HUES6 (cell line): ENCODE results near the gene SLX1A.
"Not testable (repeated sequence)": the region's sequence is repeated elsewhere in the genome, so short reads cannot be mapped to it uniquely, and the experiment has no call there.

Source experiments
- H3K27ac ChIP-seq: 2 replicates; pipeline ENCODE4 v1.7.0; 2013; ENCODE audit warnings: low read depth, mild to moderate bottlenecking, low read length, inconsistent platforms
- H3K27me3 ChIP-seq: 2 replicates; pipeline ENCODE4 v1.6.1; 2013; ENCODE audit warnings: low read length; ENCODE audit not compliant: control insufficient read depth, insufficient read depth
- H3K36me3 ChIP-seq: 2 replicates; pipeline ENCODE4 v1.6.1; 2013; ENCODE audit warnings: low read length; ENCODE audit not compliant: control insufficient read depth, insufficient read depth
- H3K4me1 ChIP-seq: 2 replicates; pipeline ENCODE4 v1.6.1; 2013; ENCODE audit warnings: low read length; ENCODE audit not compliant: control insufficient read depth, insufficient read depth
- H3K4me3 ChIP-seq: 2 replicates; pipeline ENCODE4 v1.5.1; 2013; ENCODE audit warnings: low read depth, low read length
- H3K9ac ChIP-seq: one replicate; pipeline ENCODE4 v1.6.1; 2013; ENCODE audit warnings: mild to moderate bottlenecking, low read length
- H3K9me3 ChIP-seq: 2 replicates; pipeline ENCODE4 v1.6.1; 2013; ENCODE audit warnings: low read depth, low read length; ENCODE audit not compliant: control insufficient read depth, insufficient read depth

SLX1A gene

DNA sequence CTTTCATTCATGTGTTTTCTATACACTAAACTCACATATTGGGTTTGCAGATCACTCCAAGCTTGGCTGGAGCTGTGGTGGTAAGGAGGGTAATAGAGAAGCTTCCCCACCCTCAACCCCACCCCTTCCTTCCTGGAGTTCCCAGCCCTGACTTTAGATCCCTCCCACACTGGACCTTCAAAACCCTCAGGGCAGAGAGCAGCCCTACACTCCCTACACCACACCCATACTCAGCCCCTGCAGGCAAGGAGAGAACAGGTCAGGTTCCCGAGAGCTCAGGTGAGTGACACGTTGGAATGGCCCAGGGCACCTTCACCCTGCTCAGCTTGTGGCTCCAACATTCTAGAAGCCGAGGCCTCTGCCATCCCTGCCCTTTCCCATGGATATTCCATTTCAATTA, 5.4 kb downstream of the SLX1A start, which contains the start of gene SULT1A3:
Gene SULT1A3 (plus strand): TSS at position 207 of the 400 bp plus-strand sequence. CDS start 1,474 bp downstream, outside the sequence.
- H3K27ac ChIP-seq, H3K27me3 ChIP-seq, H3K9me3 ChIP-seq, H3K36me3 ChIP-seq, H3K4me3 ChIP-seq, H3K9ac ChIP-seq, H3K4me1 ChIP-seq: not testable (repeated sequence)

DNA sequence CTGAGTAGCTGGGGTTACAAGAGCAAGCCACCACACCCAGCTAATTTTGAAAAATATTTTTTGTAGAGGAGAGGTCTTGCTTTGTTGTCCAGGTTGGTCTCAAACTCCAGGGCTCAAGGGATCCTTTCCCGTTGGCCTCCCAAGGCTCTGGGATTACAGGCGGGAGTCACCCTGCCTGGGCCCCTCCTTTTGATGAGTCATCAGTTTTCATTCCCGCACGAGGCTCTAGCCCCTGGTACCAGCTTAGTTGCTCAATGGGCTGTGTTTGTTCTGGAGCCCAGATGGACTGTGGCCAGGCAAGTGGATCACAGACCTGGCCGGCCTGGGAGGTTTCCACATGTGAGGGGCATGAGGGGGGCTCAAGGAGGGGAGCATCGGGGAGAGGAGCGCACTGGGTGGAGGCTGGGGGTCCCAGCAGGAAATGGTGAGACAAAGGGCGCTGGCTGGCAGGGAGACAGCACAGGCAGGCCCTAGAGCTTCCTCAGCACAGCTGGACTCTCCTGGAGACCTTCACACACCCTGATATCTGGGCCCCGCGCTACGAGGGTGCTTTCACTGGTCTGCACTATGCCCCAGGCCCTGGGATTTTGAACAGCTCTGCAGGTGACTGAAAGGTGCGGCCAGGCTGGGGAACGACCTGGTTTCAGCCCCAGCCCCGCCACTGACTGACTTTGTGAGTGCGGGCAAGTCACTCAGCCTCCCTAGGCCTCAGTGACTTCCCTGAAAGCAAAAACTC, 6.1 kb downstream of the SLX1A start:
- not testable (repeated sequence) for H3K27me3 ChIP-seq, H3K4me1 ChIP-seq

DNA sequence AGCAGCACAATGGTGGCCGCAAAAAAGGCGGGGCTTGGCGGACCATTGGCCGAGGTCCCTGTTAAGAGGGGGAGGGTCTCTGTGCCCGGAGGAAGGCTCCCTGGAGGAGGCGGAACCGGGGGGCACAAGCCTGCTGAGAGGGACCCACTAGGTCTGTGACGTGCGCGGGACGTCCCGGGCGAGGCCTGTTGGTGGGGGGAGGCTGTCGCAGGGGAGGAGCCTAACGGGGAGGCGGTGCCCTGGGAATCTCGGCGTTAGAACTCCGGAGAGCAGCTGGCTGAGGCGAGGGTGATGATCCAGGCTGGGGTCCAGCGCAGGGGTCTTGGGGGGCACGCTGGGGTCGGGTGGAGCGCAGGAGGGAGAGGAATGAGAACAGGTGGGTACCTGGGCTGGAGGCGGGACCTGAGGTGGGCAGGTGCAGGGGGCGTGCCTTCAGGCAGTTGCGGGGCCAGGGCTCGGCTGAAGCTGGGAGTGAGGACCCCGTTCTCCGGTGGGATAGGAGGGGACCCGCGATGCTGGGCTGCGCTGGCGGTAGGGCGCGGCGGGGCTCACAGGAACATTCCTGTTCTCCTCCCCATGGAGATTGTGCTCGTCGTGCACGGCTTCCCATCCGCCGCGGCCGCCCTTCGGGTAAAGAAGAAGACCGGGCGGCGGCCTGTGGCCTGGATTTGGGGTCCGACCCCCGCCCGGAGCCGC, 12.0 kb downstream of the SLX1A start:
- not testable (repeated sequence) for H3K9me3 ChIP-seq, H3K9ac ChIP-seq, H3K4me1 ChIP-seq, H3K27ac ChIP-seq, H3K27me3 ChIP-seq, H3K36me3 ChIP-seq
- H3K4me3 ChIP-seq: peak overlapping the region; percentile 57

More for the DNA sequence above, 6.1 kb downstream of the SLX1A start:
- H3K36me3 ChIP-seq, H3K27ac ChIP-seq, H3K9ac ChIP-seq, H3K4me3 ChIP-seq, H3K9me3 ChIP-seq: not testable (repeated sequence)

DNA sequence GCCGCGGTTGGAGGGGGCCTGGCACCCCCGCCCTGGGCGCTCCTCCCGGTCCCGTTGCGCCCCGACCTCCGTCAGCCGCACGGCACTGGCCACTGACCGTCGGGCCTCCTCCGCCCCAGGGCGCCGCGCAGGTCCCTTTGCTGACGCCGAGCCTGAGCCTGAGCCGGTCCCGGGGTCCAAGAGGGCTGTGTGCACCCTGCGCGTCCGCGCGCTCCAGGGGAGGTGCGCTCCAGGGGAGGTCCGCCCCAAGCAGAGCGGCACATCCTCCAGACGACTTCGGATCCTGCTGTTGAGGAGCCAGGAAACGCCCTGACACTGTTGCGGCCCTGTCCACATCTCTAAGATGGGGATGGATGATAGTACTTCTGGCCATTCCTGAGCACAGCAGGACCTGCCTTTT, 12.6 kb downstream of the SLX1A start:
- H3K27me3 ChIP-seq, H3K4me1 ChIP-seq, H3K9me3 ChIP-seq, H3K36me3 ChIP-seq, H3K9ac ChIP-seq, H3K27ac ChIP-seq: not testable (repeated sequence)
- peak overlapping the region; percentile 57 for H3K4me3 ChIP-seq

DNA sequence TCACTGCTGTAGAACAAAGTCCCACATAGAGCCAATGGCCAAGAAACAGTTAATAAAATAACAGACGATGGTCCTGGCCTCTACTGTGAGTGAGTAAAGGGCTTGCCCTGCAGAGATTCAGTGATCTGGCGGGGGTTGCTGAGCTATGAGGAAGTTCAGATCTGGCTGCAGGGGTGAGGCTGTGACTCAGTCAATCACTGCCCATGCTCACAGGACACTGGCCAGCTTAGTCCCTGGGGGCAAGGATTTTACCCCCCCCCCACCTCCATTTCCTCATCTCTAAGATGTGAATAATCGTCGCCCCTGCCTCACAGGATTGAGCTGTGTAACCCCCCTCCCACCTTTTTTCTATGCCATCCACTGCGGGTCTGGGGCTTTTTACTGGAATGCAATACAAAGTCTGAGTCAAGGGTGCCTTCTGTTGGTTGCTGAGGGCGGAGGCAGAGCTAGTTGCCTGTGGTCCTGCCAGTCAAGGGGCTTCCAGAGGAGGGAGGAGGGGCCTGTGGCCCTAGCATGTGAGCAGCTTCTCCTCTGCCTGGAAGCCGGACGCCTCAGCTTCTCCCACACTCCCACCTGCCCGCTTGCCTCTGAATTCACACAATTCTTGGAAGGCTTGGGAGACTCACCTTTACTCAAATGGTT, 13.5 kb downstream of the SLX1A start:
- H3K9ac ChIP-seq, H3K27ac ChIP-seq, H3K27me3 ChIP-seq, H3K36me3 ChIP-seq, H3K9me3 ChIP-seq, H3K4me3 ChIP-seq, H3K4me1 ChIP-seq: not testable (repeated sequence)

DNA sequence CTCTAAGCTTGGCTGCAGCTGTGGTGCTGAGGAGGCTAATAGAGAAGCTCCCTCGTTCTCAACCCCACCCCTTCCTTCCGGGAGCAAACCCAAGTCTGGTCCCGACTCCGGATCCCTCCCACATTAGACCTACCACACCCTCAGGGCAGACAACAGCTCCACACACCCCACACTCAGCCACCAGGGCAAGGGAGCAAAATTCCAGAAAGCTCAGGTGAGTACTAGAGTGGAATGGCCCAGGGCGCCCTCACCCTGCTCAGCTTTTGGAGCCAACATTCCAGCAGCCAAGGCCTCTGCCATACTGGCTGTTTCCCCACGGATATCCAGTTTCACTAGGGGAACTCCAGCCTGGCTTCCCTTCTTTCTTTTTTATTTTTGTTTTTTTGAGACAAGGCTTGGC, 15.4 kb downstream of the SLX1A start:
- not testable (repeated sequence) for H3K27ac ChIP-seq, H3K9me3 ChIP-seq, H3K9ac ChIP-seq

DNA sequence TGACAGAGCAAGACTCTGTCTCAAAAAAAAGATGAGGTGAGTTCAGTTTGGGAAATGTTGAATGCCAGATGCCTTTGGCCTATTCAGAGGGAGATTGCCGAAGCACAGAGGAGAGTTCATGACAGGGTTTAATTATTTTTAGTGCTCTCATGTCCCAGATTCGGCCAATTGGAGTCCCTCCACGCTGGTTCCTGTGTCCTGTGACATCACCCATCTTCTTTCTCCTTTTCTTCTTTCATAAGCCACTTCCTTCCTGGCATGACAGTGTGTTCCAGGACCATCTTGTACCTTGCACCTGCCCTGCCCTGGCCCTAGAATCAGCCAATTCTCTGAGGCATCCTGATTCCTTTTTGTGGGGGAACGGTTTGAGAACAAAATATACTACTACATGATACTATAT, 17.7 kb downstream of the SLX1A start:
- not testable (repeated sequence) for H3K36me3 ChIP-seq

More for the DNA sequence above, 15.4 kb downstream of the SLX1A start:
- not testable (repeated sequence) for H3K4me3 ChIP-seq, H3K36me3 ChIP-seq, H3K27me3 ChIP-seq, H3K4me1 ChIP-seq

DNA sequence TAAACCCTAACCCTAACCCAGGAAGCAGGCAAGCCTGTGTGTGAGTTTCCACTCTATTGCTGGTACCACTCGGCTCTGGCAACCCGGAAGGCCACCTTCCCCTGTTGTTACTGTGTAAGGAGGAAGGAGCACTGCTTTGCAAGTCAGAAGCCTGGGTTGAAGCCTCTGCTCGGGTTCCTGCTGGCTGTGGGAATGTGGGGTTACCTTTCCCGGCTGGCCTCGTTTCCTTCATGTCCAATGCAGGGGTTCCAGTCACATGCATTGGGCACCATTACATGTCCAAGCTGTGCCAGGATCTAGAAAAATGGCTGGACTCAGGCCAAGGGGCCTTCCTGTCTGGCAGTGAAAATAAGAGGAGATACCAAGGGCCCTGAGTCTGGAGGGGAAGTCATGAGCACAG, 23.4 kb downstream of the SLX1A start:
- not testable (repeated sequence) for H3K9me3 ChIP-seq, H3K27ac ChIP-seq, H3K27me3 ChIP-seq, H3K4me3 ChIP-seq, H3K9ac ChIP-seq, H3K36me3 ChIP-seq, H3K4me1 ChIP-seq

More for the DNA sequence above, 17.7 kb downstream of the SLX1A start:
- not testable (repeated sequence) for H3K9ac ChIP-seq, H3K27me3 ChIP-seq, H3K9me3 ChIP-seq, H3K4me1 ChIP-seq, H3K4me3 ChIP-seq, H3K27ac ChIP-seq
